CD14-positive monocyte (primary cell): ENCODE results near the gene WSB1. TPM values are rescaled to one million over a fixed set of nuclear protein-coding genes. Genes with fewer than 3 reads are reported as not detected.

Experiments
- DNase-seq, 3 donors: peaks; one replicate each; pipeline ENCODE4 v3.0.0-alpha.2; 2011 to 2022
- H2AFZ ChIP-seq: 2 replicates; pipeline ENCODE4 v1.6.0; 2012; ENCODE audit warnings: mild to moderate bottlenecking, low read depth, low read length, inconsistent platforms; ENCODE audit not compliant: insufficient read depth, poor library complexity, severe bottlenecking
- H3K27ac ChIP-seq, 2 donors: 1 replicate in 1 of 2; 2 replicates in 1 of 2; pipeline ENCODE4 v1.5.1; 2012 to 2013; ENCODE audit warnings: low read length in 2 of 2, control low read depth in 1 of 2, inconsistent platforms in 1 of 2, low read depth in 1 of 2, mild to moderate bottlenecking in 1 of 2
- H3K27me3 ChIP-seq, 2 donors: one replicate each; pipeline versions ENCODE4 v1.6.0 to v1.6.1; 2011 to 2013; ENCODE audit warnings: low read length in 2 of 2; ENCODE audit not compliant: control insufficient read depth in 2 of 2, insufficient read depth in 2 of 2
- H3K36me3 ChIP-seq, 2 donors: replicated peaks in 1 of 2; 1 replicate in 1 of 2; 2 replicates in 1 of 2; pipeline versions ENCODE4 v1.5.1 to v1.6.1; 2012 to 2013; ENCODE audit warnings: low read length in 2 of 2, control low read depth in 1 of 2, inconsistent platforms in 1 of 2, mild to moderate bottlenecking in 1 of 2; ENCODE audit not compliant: insufficient read depth in 2 of 2, control insufficient read depth in 1 of 2
- H3K4me1 ChIP-seq, 2 donors: 1 replicate in 1 of 2; 2 replicates in 1 of 2; pipeline versions ENCODE4 v1.5.1 to v1.6.1; 2012 to 2013; ENCODE audit warnings: low read length in 2 of 2, control low read depth in 1 of 2, inconsistent platforms in 1 of 2, mild to moderate bottlenecking in 1 of 2, moderate library complexity in 1 of 2; ENCODE audit not compliant: insufficient read depth in 2 of 2, control insufficient read depth in 1 of 2
- H3K4me2 ChIP-seq: replicated peaks from 2 replicates; pipeline ENCODE3; 2012; ENCODE audit warnings: low read length, moderate library complexity, mild to moderate bottlenecking; ENCODE audit not compliant: poor library complexity, severe bottlenecking; ENCODE audit errors: extremely low read depth
- H3K4me3 ChIP-seq, 3 experiments: fragments of 200-600 bp in 1 of 3; sonication (generic) in 1 of 3; replicated peaks in 1 of 3; 1 replicate in 2 of 3; 2 replicates in 1 of 3; pipeline ENCODE4 v1.5.1; 2011 to 2013; ENCODE audit warnings: low read length in 3 of 3, mild to moderate bottlenecking in 3 of 3, control low read depth in 2 of 3, low read depth in 2 of 3, inconsistent platforms in 1 of 3, moderate library complexity in 1 of 3
- H3K79me2 ChIP-seq: 2 replicates; pipeline ENCODE4 v1.6.0; 2012; ENCODE audit warnings: mild to moderate bottlenecking, control low read depth, inconsistent platforms, low read length, moderate library complexity; ENCODE audit not compliant: insufficient read depth
- H3K9ac ChIP-seq: 2 replicates; pipeline ENCODE4 v1.6.0; 2017; ENCODE audit warnings: low read length, mild to moderate bottlenecking; ENCODE audit not compliant: insufficient read depth, poor library complexity, severe bottlenecking
- H3K9me3 ChIP-seq, 2 donors: replicated peaks in 1 of 2; 1 replicate in 1 of 2; 2 replicates in 1 of 2; pipeline versions ENCODE4 v1.5.1 to v1.6.1; 2012 to 2013; ENCODE audit warnings: low read length in 2 of 2, control low read depth in 1 of 2; ENCODE audit not compliant: control insufficient read depth in 1 of 2, insufficient read depth in 1 of 2
- H4K20me1 ChIP-seq: 2 replicates; pipeline ENCODE4 v1.6.0; 2012; ENCODE audit warnings: mild to moderate bottlenecking, low read length, control low read depth, moderate library complexity; ENCODE audit not compliant: insufficient read depth
- H3K27ac Mint-ChIP-seq, 7 donors: one replicate each; pipeline ENCODE4 v1.8.0; 2020; ENCODE audit warnings: mild to moderate bottlenecking in 7 of 7, mixed read lengths in 7 of 7, moderate library complexity in 6 of 7, inconsistent platforms in 2 of 7
- H3K27me3 Mint-ChIP-seq, 3 donors: one replicate each; pipeline ENCODE4 v1.8.0; 2021 to 2022; ENCODE audit warnings: low read depth in 3 of 3, mild to moderate bottlenecking in 3 of 3, mixed read lengths in 3 of 3, moderate library complexity in 3 of 3, inconsistent platforms in 1 of 3
- H3K36me3 Mint-ChIP-seq, 2 donors: one replicate each; pipeline ENCODE4 v1.8.0; 2020; ENCODE audit warnings: mixed read lengths in 2 of 2, inconsistent platforms in 1 of 2, mild to moderate bottlenecking in 1 of 2
- H3K4me1 Mint-ChIP-seq: one replicate; pipeline ENCODE4 v1.8.0; 2020; ENCODE audit warnings: mild to moderate bottlenecking, mixed read lengths
- H3K4me3 Mint-ChIP-seq, 2 donors: one replicate each; pipeline ENCODE4 v1.8.0; 2020; ENCODE audit warnings: mild to moderate bottlenecking in 2 of 2, mixed read lengths in 2 of 2, moderate library complexity in 1 of 2
- H3K9me3 Mint-ChIP-seq, 7 donors: one replicate each; pipeline ENCODE4 v1.8.0; 2020 to 2022; ENCODE audit warnings: mixed read lengths in 7 of 7, mild to moderate bottlenecking in 6 of 7, moderate library complexity in 6 of 7, inconsistent platforms in 2 of 7
- WGBS: methylation state at CpG from one replicate; pipeline ENCODE4 v1.1.5; 2013; ENCODE audit warnings: missing lambda C conversion rate; ENCODE audit not compliant: insufficient coverage; 5-methylcytosine and 5-hydroxymethylcytosine counted together
- intact Hi-C, 2 donors: fragments of 100-400 bp; cut with micrococcal nuclease; formaldehyde crosslinking; loops; one replicate each; pipeline versions ENCODE4 v1.15.0 to v1.15.1; 2023
- polyA plus RNA-seq, 3 donors: library from polyadenylated mRNA; depleted of rRNA in 1 of 3; unstranded in 2 of 3; stranded (reverse) in 1 of 3; fragments of 300-500 nt in 2 of 3; fragments of >200 nt in 1 of 3; fragmentation: Illumina TruSeq in 2 of 3; gene quantifications; 1 replicate in 2 of 3; 2 replicates in 1 of 3; pipeline ENCODE4 v1.2.3, GENCODE V29; 2012 to 2021
- TF ChIP-seq, protein P1 (sequence below): fragments of 200-600 bp; IDR thresholded peaks from one replicate; pipeline ENCODE4 v1.8.0; 2022; ENCODE audit warnings: antibody characterized with exemption, mild to moderate bottlenecking

Gene WSB1
- polyA plus RNA-seq, 3 donors: 220 to 368 (median 296) TPM

DNA sequence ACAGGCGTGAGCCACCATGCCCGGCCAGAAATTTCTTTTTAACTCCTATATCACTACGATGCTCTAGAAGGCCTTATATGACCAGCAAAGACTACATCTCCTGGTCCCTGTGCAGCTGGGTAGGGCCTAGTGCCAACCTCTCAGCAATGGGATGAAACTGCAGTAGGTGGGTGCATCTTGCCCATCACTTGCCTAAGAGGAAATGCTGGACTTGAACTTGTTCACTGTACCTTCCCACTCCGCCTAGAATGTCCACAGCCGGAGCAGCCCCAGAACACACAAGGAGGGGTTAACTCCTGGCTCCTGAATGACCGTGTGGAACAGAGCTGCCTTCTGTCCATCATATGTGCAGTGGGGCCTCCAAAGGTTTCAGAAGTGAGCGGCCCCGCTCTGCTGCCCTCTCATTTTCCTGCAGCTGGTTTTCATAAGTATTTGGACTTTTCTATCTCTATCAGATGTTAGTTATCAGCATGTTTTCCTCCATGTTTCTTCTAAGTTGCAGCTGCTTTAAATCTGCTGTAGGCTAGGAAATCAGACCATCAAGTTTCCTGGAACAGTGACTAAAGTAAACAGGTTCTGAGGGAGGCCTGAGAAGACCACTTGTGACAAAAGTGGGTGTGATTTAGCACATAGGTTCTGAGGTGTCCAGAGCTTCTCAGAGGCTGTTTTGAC, 52.5 kb downstream of the WSB1 start:
- Histone ChIP-seq H3K79me2 (no peaks in the 10 kb centered on the region), H3K9me3 (no peaks in the 10 kb centered on the region), H3K4me2 (no peak overlapping the region), H3K9ac (no peak overlapping the region), H3K27me3 (no peaks in the 10 kb centered on the region), H3K27ac (no peak overlapping the region), H3K4me1 (peaks cover 34 to 41% of the 10 kb centered on the region in 2 donors), H3K4me3 (no peak overlapping the region), H2AFZ (no peak overlapping the region), H3K36me3 (no peaks in the 10 kb centered on the region), H4K20me1 (no peaks in the 10 kb centered on the region)
- Mint-ChIP-seq H3K4me1 (peaks cover 36% of the 10 kb centered on the region), H3K36me3 (peaks cover 0 to 4% of the 10 kb centered on the region in 2 donors), H3K27ac (no peak overlapping the region), H3K27me3 (peaks cover 0 to 3% (median 0%) of the 10 kb centered on the region in 3 donors), H3K9me3 (no peaks in the 10 kb centered on the region), H3K4me3 (no peak overlapping the region)
- no peak for DNase-seq
- intact Hi-C loops: loop anchor here in 1 of 2 donors (10.0 kb wide), 1 partner anchor 698 kb away; the partner anchor contains the start of gene NLK
- TF ChIP-seq, protein P1, sequence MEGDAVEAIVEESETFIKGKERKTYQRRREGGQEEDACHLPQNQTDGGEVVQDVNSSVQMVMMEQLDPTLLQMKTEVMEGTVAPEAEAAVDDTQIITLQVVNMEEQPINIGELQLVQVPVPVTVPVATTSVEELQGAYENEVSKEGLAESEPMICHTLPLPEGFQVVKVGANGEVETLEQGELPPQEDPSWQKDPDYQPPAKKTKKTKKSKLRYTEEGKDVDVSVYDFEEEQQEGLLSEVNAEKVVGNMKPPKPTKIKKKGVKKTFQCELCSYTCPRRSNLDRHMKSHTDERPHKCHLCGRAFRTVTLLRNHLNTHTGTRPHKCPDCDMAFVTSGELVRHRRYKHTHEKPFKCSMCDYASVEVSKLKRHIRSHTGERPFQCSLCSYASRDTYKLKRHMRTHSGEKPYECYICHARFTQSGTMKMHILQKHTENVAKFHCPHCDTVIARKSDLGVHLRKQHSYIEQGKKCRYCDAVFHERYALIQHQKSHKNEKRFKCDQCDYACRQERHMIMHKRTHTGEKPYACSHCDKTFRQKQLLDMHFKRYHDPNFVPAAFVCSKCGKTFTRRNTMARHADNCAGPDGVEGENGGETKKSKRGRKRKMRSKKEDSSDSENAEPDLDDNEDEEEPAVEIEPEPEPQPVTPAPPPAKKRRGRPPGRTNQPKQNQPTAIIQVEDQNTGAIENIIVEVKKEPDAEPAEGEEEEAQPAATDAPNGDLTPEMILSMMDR: no peak
- 83% methylated on average over 4 of the region's 8 CpGs for WGBS

DNA sequence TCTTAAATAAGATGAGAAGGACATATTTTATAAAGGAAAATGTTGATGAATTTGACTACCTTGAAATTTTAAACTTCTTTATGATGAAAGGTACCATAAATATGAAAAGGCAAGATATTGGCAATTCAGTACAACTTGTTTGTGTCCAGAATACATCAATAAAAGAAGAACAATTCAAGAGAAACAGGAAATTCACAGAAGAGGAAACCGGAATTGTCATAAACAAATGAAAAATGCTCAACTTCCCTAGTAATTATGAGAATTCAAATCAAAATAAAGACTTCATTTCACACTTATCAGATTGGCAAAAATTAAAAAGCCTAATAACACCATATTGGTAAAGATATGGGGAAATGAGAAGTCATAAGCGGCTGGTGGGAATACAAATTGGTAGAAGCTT, 54.3 kb downstream of the WSB1 start:
- intact Hi-C loops: loop anchor here in 1 of 2 donors (10.0 kb wide), 1 partner anchor 697 kb away; the partner anchor contains the start of gene NLK
- peak overlapping the region in 1 of 3 experiments; percentile 75 for H3K4me3 ChIP-seq
- no CpG with 5 or more reads among the region's 2 CpGs for WGBS
- H3K27me3 ChIP-seq: no peaks in the 10 kb centered on the region
- H3K9ac ChIP-seq: peak overlapping the region; percentile 67
- peak in 1 of 3 donors; percentile 41 for DNase-seq
- H4K20me1 ChIP-seq: no peaks in the 10 kb centered on the region
- peak overlapping the region; percentile 83 for H2AFZ ChIP-seq
- H3K4me1 ChIP-seq: peaks cover 28 to 39% of the 10 kb centered on the region in 2 donors
- no peaks in the 10 kb centered on the region for H3K9me3 Mint-ChIP-seq
- peaks cover 41% of the 10 kb centered on the region for H3K4me1 Mint-ChIP-seq
- H3K9me3 ChIP-seq: no peaks in the 10 kb centered on the region
- H3K79me2 ChIP-seq: peaks cover under 1% of the 10 kb centered on the region
- H3K27me3 Mint-ChIP-seq: peaks cover 0 to 3% (median 0%) of the 10 kb centered on the region in 3 donors
- H3K36me3 Mint-ChIP-seq: no peaks in the 10 kb centered on the region
- peak overlapping the region; percentile 80 for H3K4me2 ChIP-seq
- H3K27ac Mint-ChIP-seq: peak overlapping the region; percentile 80 to 92 (median 87)
- TF ChIP-seq, protein P1: no peak
- H3K27ac ChIP-seq: peak overlapping the region; percentile 70 to 78
- no peaks in the 10 kb centered on the region for H3K36me3 ChIP-seq
- peak overlapping the region; percentile 72 for H3K4me3 Mint-ChIP-seq
